ENCODE measurements around the gene SNCB. TPM values are rescaled to one million over a fixed set of nuclear protein-coding genes. Genes with fewer than 3 reads are reported as not detected.
A peak's percentile ranks its signal among the peaks of the same experiment; 100 is the strongest.

The SNCB gene
- total RNA-seq, 1 experiment from 2014 or later = 6.8 TPM

DNA sequence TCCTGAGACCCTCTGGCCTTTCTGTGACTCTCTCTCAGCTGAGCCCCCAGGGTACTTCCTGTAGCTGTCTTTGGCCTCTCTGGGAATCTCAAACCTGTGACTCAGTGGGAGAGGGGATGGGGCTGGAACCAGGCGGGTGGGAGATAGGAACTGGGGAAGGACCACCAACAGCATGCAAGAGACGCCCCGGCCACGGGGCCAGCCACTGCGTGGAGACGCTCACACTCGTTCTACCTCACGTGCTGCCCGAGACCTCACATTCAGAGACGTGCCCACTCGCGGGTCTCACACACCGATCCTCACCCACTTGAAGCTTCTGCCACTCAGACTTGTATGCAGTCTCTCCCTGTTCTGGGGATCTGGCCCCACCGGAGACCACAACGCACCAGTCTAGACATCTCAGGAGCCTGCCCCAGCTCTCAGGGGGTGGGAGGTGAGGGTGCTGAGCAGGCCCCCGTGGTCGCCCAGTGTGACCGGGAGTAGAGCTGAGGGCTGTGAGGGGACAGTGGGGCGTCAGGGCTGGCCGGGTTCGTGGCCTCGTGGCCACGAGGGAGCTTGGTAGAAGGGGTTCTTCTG lies 34.2 kb downstream of the SNCB start:
- no peaks in the 10 kb centered on the region for H3K9me3 Mint-ChIP-seq
- no peak overlapping the region for H3K27ac Mint-ChIP-seq
- ATAC-seq (no peak), DNase-seq (ENCODE audit: low spot score) (no peak)
- H3K4me3 Mint-ChIP-seq = peak overlapping the region; percentile 62
- POLR2A ChIA-PET = interaction anchor here (0.6 to 1.8 kb wide), 2 partner anchors 38 to 53 kb away, joined by 3 to 4 read pairs; no protein-coding TSS in a partner anchor
- no peak for TF ChIP-seq ATF2 (CRISPR knock-in tag; IDR thresholded peaks at IDR 0.05; ENCODE audit: borderline replicate concordance, low read depth)
- TF ChIP-seq EMX1 (CRISPR knock-in tag; IDR thresholded peaks at IDR 0.05) = no peak
- no peak for TF ChIP-seq IRF2 (CRISPR knock-in tag; IDR thresholded peaks at IDR 0.05; ENCODE audit: borderline replicate concordance, low read depth)
- TF ChIP-seq CREM (CRISPR knock-in tag; IDR thresholded peaks at IDR 0.05) = no peak
- peaks cover 6% of the 10 kb centered on the region for H3K36me3 Mint-ChIP-seq
- CTCF ChIA-PET = interaction anchor here (0.6 to 3.4 kb wide), 14 partner anchors 9 to 180 kb away, joined by 3 to 21 read pairs (median 5); partner anchors contain the start of genes CLTB, EIF4E1B, RNF44 and SNCB
- peaks cover 36% of the 10 kb centered on the region for H3K27me3 Mint-ChIP-seq (ENCODE audit: low read depth)
- H3K4me1 Mint-ChIP-seq = 0 out of 2 replicates have a peak, but pooled peaks cover 4% of the 10 kb centered on the region

GRCh38 chr5:176595386-176595943 lies 34.9 kb downstream of the SNCB start:
- Mint-ChIP-seq H3K27ac (no peak overlapping the region), H3K36me3 (peaks cover 6% of the 10 kb centered on the region), H3K9me3 (no peaks in the 10 kb centered on the region), H3K4me3 (no peak overlapping the region), H3K4me1 (0 out of 2 replicates have a peak, but pooled peaks cover 4% of the 10 kb centered on the region), H3K27me3 (ENCODE audit: low read depth) (peaks cover 36% of the 10 kb centered on the region)
- POLR2A ChIA-PET = no interaction called here
- DNase-seq (ENCODE audit: low spot score) (no peak), ATAC-seq (no peak)
- CTCF ChIA-PET = interaction anchor here (1.0 to 3.4 kb wide), 8 partner anchors 9 to 179 kb away, joined by 3 to 21 read pairs (median 6); partner anchors contain the start of gene CLTB
- TF ChIP-seq FOXP1 (CRISPR knock-in tag; IDR thresholded peaks at IDR 0.05; ENCODE audit: borderline replicate concordance) (no peak), ZNF532 (CRISPR knock-in tag; IDR thresholded peaks at IDR 0.05; ENCODE audit: borderline replicate concordance) (no peak), ZBTB43 (CRISPR knock-in tag; IDR thresholded peaks at IDR 0.05) (no peak), ZNF671 (CRISPR knock-in tag; IDR thresholded peaks at IDR 0.05) (no peak), ATF1 (CRISPR knock-in tag; IDR thresholded peaks at IDR 0.05) (no peak), SP1 (CRISPR knock-in tag; conservative IDR thresholded peaks at IDR 0.05) (no peak), E2F4 (CRISPR knock-in tag; IDR thresholded peaks at IDR 0.05; ENCODE audit: borderline replicate concordance, low read depth) (no peak), AR (CRISPR knock-in tag; IDR thresholded peaks at IDR 0.05) (no peak), MYBL2 (CRISPR knock-in tag; IDR thresholded peaks at IDR 0.05) (no peak), GRHL2 (CRISPR knock-in tag; IDR thresholded peaks at IDR 0.05; ENCODE audit: insufficient replicate concordance, severe bottlenecking) (no peak), ATF2 (CRISPR knock-in tag; IDR thresholded peaks at IDR 0.05; ENCODE audit: borderline replicate concordance, low read depth) (no peak)
- TF ChIP-seq, protein P1, sequence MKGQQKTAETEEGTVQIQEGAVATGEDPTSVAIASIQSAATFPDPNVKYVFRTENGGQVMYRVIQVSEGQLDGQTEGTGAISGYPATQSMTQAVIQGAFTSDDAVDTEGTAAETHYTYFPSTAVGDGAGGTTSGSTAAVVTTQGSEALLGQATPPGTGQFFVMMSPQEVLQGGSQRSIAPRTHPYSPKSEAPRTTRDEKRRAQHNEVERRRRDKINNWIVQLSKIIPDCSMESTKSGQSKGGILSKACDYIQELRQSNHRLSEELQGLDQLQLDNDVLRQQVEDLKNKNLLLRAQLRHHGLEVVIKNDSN (CRISPR knock-in tag; IDR thresholded peaks at IDR 0.05) = no peak
- TF ChIP-seq, protein P2, sequence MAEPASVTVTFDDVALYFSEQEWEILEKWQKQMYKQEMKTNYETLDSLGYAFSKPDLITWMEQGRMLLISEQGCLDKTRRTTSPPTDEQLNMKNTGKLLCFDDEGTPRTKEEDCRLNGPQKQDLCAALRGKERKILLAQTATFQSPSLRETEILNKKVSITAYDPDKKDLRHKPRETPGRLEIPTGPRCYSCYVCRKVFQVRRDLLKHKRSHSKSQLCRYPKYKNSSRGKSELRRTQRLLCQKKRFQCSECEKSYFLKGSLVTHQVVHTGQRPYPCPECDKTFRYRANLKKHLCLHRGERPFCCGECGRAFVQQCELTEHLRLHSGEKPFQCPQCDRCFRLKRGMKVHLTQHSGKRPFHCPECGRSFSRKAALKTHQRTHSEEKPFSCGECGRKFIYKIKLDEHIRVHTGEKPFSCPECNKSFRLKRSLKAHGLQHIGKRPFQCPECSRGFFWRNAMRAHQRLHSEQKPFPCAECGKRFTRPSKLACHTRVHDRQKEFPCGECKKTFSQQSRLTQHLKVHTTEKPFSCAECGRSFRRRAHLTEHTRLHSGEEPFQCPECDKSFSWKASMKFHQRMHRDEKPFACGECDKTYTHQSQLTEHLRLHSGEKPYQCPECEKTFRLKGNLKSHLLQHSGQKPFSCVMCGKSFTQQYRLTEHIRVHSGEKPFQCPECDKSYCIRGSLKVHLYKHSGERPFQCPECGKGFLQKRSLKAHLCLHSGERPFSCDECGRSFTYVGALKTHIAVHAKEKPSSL (CRISPR knock-in tag; conservative IDR thresholded peaks at IDR 0.05) = no peak
